ENCODE results near the gene KCNJ15.

The KCNJ15 gene

DNA sequence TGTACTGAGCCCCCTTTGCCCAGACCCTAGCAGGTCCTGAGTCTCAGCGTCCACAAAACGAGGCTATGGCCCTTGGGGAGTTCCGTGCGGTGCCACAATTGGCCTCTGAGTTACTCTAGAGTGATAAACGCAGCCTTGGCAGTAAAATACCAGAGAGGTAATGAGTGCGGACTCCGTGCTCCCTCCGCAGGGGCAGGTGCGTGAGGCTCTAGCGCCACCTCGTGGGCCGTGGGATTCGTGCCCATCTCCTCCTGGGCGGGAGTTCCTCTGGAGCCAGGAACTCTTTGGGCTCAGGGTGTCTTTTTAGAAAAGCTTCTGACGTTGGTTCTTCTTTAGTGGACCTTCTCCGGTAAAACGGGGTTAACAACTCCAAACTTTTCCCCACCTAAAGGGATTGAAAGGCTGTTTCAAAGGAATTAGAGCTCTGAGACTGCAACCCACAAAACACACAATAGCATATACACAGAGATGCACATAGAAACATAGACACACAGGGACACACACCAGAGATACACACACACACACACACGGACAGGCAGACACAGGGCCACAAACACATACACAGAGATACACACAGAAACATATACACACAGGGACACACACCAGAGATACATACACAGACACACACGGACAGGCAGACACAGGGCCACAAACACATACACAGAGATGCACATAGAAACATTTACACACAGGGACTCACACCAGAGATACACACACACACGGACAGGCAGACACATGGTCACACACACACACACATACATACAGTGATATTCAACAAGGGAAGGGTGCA lies 99.4 kb downstream of the KCNJ15 start:
- Histone ChIP-seq H3K4me1 (ENCODE audit: control insufficient read depth, insufficient read depth, low read length) (peaks cover 25% of the 10 kb centered on the region), H3K9ac (ENCODE audit: low read depth, low read length) (no peak overlapping the region), H3K27ac (ENCODE audit: low read depth, low read length) (no peak overlapping the region)

More for the DNA sequence above, 99.4 kb downstream of the KCNJ15 start:
- H3K9me3 ChIP-seq (ENCODE audit: control insufficient read depth, insufficient read depth, low read length), result no peaks in the 10 kb centered on the region
- H3K4me3 ChIP-seq (ENCODE audit: low read depth, low read length), result no peak overlapping the region
- H3K27me3 ChIP-seq (ENCODE audit: control insufficient read depth, insufficient read depth, low read length), result peaks cover 12% of the 10 kb centered on the region
- H3K36me3 ChIP-seq (ENCODE audit: control insufficient read depth, insufficient read depth, low read length), result no peaks in the 10 kb centered on the region
